CD4-positive, alpha-beta T cell treated with Interleukin-1 beta for 1 hour (primary cell): ENCODE results near the gene BRINP2.

Experiments
- DNase-seq, 2 donors: peaks; one replicate each; pipeline ENCODE4 v3.0.0-alpha.2; 2020 to 2022

Gene BRINP2

DNA sequence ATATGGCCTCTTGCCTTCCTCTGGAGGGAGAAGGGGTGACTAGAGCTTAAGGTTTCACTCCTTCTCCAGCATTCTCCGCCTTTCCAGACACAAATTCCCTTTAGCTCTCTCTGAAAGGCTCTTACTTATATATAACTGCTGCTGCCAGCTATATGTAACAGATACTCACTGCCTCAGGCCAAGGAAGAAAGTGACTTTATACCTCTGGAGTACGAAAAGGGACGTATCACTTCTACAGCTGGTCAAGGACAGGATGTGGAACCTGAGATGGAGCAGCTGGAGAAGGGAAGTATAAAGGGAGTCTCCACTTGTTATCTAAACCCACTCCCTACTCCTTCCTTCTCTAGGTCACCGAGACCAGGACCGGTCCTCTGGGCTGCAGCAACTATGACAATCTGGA, 102.4 kb downstream of the BRINP2 start:
- DNase-seq: no peak

DNA sequence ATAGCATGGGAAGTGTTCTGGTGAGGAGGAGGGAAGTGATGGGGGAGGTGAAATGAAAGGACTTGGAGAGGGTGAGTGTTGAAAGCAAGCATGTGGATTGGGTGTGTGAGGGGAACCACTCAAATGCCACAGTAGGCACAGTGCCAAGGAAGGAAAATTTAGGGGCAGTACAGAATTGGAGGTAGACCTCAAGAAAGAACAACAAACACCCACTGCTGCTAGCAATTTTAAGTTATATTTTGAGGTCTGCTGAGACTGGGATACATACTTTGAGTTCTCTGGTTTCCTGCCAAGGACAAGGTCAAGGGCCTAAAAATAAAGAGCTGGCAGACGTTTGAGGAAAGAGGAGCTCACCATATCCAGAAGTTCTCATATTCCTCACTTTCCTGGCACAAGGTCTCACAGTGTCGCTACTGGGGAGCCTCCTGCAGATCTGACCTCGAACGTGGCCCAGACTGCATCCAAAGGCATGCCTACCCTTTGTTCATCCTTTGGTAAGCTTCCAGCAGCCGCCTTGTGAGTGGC, 104.0 kb downstream of the BRINP2 start:
- no peak for DNase-seq

DNA sequence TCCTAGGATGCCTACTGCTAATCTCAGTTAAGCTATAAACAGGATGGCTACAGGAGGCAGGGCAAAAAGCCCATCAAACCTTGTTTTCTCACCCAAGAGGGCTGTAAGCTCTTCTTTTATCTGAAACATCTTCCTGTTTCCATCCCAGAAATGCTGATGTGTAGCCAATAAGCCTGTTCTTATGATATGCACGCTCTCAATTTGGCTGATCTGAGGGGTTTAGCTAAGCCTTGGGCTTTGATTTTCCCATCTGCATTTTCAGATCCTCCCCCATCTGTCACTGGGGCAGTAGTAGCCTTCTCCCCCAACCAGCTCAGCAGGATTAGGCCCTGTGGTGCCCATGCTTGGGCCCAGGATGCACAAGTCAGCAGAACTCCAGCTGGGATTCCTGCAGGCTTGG, 105.0 kb downstream of the BRINP2 start:
- no peak for DNase-seq

DNA sequence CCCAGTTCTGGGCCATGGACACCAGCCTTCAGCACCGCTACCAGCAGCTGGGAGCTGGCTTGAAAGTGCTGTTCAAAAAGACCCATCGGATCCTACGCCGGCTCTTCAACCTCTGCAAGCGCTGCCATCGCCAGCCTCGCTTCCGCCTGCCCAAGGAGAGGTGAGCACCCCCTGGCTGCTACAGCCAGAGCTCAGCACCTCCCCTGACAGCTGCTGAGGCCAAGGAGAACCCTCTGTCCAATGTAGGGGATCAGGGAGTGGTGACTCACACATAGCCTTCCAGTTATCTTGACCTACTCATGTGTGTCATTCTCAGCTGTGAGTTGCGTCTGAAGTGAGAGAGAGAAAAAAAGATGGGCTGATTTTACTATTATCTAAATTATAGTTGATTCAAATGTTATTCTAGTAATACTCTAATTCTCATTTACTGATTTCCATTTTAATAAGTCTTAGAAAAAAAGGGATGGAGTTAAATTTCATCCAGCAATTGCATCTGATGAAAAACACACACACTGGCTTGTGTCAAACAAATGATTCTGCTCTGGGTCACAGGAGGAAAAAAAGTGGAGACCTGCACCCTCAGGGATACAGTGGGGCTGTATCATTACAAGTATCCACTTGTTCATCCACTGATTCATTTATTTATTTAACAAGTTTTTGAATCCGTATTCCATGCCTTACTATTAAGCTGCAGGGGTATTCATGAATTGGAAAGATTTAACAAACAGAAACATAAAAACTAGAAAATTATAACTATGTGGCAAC, 108.0 kb downstream of the BRINP2 start:
- DNase-seq: no peak

DNA sequence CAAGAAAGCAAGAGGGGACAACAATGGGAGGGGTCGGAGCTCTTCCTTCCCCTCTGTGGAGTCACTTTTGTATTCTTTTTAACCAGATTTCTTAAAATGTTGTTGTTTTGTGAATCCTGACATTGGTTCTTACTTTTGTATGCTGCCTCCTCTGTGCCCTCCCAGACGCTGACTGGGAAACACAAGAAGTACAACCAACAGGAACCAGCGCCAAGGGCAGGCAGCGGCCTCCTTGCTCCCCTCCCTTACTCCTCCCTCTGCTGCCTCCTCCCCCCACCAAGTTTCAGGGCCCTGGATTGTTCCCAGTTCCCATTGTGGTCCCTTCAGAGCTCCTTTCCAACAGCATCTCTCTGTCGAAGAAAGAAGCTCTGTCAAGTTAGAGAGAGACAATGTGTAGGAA, 111.1 kb downstream of the BRINP2 start:
- no peak for DNase-seq

DNA sequence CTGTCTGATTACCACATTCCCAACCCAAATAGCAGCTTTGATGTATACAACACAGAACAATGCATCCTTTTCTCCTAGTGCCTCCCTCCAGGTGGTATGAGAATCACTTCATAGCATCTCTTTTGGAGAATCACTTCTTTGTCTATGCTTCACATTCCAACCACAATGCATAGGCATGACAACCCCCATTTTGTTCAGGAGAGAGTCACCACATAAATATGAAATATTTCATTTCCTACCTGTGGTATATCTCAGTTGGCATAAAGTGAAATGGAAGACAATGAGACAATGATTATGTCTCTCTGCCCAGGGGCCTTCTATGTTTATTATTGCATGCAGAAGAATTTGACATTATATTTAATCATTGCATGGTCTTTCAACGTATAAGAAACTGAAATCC, 112.2 kb downstream of the BRINP2 start:
- DNase-seq: no peak

DNA sequence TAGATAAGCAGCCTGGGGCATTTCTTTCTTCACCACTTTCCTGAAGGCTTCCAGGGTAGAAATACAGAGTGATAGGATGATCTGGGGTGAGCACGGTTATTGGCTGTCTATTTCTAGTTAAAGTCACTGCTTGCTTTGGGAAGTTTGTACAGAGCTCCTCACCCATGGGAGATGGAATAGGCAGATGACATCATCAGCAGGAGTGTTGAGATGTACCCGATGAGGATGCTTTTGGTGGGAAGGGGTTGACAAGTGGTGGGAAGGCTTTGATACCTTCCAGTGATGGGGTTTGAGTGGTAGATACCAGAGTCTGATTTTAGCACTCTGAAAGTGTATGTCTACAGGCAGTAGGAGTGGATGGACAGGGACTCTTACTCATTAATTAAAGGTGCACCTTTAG, 112.6 kb downstream of the BRINP2 start:
- DNase-seq: no peak

DNA sequence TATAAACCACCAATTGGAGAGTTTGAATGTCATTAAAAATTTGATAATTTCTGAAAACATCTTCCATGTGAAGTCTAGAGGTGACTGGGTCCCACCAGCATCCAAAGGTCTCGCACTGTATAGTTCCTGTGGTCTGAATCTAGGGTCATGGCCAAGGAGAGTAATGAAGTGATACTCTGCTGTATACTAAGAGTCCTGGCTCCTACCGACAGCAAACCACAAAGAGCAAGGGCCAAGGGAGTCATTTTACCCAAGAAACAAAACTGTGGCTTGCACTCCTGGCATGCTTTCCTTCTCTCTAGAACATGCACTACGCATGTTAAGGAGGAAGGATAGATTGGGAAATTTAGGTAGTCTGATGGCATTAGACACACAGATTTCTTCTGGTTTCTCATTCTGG, 115.6 kb downstream of the BRINP2 start:
- DNase-seq: no peak

DNA sequence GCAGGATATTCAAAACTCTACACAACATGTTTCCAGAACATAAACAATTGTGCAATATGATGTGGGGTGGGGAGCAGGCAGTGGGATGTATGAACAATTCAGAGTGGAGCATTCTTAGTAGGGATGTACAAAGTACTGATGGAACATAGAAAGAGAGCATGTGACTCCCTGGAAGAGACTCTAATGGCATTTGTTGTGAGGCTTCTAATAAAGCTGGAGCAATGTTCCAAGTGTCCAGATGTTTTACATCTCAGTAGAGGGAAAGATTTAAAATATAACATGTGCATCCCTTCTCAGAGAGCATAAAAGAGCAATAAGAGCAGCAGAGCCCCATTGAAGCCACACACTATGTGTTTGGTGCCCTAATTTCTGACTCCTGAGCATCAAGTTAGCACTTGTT, 116.5 kb downstream of the BRINP2 start:
- no peak for DNase-seq

DNA sequence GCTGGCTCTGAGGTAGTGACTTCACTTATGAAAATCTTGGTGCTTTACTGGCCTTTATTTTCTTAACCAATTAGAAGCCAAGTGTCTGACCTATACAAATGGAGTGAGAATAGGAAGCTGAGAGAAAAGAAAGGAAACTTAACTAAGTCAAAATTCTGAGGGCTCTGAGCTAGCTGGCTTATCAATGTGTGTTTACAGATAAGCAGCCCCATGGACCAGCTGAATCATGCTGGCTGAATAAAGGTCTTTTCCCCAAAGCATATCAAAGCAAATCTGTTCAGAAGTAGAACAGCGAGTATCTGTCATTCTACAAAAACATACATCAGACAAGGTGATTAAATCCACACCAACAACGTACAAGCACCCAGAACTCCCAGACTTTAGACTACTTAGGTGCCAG, 117.2 kb downstream of the BRINP2 start:
- no peak for DNase-seq

DNA sequence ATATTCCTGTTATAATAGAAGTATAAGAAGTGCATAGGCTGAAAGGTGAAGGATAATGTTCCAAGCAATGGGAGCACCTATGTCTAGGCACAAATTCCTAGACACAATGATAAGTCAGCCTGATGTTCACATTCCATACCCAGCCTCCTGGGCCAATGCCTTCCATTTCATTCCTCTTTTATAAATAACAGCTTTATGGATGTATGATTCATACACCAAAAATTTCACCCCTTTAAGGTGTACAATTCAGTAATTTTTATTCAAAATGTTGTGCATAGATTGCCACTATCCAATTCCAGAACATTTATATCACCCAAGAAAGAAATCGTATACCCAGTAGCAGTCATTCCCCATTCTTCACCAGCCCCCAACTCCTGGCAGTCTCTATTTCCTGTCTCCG, 118.8 kb downstream of the BRINP2 start:
- DNase-seq: no peak

DNA sequence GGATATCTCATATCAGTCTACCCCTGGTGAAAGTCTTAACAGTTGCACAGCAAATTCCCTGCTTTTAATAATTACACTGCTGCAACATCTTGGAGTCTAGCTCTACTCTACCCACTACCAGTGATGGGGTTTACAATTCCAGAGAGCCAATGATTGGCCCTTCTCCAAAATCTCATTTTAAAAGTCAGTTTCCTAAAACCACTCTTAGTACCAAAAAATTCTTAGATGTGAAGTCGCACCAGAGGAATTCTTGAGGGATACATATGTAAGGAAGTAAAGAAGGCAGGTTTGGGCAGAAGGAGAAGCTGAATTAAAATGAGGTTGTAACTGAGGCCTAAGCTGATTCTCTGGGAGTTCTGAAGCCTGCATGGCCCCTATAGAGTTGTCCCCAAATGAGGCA, 129.7 kb downstream of the BRINP2 start:
- no peak for DNase-seq

DNA sequence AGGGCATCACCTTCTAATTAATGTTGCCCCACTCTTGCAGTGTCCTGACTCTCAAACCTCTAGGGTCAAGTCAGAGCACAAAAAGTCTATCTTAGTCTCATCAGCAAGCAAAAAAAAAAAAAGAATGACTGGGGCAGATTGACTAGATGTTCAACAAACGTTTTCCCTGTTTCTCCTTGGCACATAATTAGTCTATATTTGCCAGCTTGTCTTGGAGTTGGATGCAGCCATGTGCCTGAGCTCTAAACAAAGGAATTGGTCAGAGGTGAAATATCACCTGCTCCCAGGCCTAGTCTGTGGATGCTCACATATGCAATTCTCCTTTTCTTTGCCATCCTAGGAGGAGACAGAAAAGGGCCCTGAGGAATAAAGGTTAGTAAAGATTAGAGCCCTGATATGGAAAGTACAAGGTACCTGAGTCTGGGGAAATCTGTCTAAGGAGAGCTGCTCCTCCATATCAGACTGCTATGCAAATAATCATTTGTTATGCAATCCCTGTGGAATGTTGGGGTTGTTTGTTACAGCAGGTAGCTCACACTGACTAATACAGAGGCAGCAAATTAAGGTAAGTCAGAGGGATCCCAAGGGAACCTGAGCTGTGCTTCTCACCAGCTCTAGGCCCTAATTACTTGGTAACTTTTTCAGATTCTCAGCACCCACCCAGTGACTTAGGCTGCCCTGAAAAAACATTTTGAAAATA, 130.8 kb downstream of the BRINP2 start:
- no peak for DNase-seq

DNA sequence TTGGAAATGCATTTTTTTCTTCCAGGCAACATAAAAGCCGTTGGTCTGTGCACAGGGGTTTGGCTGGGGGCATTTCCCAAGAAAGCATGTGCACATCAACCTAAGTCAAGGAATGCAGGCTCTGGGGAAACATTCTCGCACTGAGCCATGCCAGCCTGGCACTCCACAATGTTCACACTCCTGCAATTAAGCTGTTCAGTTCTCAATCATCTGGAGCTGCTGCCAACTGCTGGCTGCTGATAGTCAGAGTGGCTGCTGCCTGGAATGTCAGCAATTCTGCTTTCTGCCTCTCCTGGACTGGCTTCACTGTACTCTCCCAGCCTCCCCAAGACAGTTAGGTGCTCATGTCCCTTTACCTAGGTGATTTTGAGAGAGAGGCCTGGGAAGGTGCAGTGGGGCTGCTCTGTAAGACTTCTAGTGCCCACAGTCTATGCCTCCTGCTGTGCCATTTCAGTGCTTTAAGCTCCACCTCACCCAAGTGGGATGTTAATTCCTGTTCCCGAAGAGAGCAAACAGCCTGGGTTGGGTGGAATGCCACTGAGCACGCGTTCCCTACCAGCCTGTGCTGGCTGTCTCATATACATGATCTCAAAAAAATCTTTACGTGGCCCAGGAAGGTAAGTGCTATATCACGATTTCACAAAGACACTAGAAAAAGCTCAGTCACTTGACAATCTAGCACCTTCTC, 131.7 kb downstream of the BRINP2 start:
- DNase-seq: no peak

DNA sequence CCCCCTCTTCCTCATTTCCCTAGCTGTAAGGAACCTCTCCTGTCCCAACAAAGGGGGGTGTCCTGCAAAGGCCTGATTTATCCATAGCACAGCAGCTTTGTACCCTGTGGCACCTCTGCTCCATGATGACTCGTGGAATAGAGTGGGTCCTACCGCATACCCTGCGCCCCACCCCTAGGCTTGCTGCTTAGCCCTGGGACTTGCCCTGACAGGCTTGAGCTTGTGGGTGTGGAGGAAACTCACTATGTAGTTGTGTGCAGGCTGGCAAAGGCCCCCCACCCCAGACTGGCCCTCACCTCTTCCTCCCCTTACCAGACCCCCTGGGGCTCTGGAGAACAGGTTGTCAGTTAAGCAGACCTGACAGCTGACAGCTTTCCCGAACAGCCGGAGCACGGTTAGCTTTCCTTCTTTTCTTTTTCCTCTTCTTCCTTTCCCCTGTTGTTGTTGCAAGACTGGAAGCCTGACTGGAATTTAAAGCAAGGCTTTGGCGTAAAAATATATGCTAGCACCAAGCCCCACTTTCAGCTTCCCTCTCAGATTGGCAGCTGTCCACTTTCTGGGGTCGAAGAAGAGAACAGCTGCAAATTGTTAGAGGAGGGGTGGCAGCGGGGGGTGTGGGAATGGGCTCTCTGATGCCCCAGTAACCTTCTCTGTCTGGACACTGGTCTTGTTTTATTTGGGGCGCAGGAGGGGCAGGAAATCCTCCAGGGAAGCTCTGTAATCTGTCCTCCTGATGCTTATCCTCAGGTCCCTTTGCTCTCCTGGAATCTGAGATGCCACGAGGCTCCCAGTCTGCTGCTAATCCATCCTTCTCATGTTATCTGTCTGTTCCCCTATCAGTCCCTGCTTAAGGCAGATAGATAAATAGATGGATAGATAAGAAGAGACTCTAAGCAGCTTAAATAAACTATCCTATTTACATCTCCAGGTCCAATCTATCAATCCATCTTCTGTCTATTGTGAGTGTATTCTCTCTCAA, 134.6 kb downstream of the BRINP2 start:
- no peak for DNase-seq

DNA sequence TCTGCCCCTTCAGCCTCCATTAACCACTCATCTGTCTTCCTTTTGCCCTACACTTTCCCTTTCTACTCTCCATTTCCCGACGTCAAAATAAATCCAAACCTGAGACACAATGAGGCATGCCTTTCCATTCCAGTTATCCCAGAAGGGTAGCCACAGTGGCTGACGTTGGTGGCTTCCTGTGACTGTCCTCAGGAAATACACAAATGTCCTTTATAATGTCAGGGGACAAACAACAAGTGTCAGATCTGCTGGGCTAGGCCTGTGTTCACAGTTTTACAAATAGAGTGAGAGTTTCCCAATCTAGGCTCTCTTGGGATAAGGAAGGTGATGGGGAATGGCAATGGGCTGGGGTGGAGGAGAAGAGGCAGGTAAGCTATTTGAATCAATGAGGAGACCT, 135.3 kb downstream of the BRINP2 start:
- DNase-seq: no peak

DNA sequence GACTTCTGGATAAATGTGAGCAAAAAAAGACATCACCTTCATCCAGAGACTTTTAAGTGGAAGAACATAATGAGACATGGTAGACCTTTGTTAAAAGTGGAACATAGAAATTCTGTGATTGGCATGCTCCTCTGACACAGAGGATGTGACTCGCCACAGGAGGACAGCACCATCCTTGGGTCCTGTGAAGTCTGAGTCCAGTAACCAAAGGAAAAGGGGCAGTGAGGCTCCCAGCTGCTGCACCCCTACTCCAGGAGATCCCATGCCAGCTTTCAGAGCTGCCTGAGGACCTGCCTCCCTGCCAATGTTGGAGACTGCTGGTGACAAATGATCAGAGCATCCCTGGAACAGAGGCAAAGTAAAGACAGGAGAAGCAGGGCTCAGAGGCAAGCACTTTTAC, 136.2 kb downstream of the BRINP2 start:
- no peak for DNase-seq

DNA sequence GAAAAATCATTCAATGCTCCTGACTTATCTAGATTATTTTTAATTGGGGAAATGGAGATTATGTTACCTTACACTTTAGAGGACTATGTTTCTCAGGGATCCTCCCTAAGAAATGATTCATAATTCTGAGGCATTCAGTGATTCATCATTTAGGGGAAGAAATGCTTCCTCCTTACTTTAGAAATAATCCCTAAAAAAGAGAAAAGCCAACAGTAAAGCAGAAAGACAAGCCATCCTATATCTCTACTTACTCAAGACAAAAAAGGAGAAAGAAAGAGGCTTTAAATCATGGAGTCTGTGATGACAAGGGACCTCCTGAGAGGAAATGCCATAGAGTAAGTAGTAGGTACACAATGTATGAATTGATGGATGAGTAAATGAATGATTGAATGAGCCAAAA, 137.0 kb downstream of the BRINP2 start:
- no peak for DNase-seq

DNA sequence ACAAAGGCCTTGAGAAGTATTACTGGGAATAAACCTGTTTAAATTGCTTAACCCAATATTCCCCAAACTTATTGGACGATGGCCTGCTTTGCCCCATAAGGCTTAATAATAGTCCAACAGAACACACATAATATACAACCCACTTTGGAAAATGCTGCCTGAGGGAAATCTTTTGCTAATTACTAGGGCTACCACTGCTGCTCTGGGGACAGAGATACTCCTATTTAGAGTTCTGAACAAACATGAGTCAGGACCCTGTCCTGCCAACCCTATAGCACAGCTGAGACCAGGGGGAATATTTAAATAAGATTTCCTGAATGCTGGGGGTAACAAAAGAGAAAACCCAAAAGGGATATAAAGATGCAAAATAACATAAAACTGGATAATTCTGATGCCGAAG, 139.1 kb downstream of the BRINP2 start:
- DNase-seq: no peak

DNA sequence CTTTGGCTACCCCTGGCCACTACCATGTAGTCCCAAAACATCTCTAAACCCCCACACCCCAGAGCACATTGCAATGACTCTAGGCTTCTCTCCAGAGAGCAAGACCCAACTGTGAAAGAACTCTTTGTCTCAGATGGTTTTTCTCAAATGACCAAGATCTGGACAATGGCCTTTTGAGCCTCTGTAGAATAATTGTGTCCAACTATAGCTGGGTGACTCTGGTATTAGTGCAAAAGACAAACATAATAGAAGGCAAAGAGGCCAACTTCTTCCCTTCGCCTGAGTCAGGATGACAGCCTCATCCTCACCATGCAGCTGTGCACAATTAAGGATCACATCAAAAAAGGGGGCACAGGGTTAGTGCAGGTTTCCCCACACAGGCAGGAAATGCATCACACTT, 139.6 kb downstream of the BRINP2 start:
- DNase-seq: no peak

DNA sequence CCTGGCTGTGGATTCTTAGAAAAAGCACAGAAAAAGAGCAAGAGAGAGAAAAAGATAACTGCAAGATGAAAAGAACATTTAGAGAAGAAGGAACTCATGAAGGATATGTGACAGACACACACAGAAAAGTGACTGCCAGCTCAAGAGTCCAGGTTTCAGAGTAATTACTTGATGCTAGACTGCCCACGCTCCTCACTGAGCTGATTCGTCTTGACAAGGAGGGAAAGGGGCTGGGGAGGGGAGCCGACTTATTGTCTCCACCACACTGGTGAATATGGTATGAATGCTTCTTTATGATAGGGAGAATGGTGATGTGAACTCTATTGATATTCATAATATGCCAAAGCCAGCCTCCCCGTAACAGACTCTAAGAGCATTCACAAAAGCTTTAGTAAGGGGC, 140.4 kb downstream of the BRINP2 start:
- no peak for DNase-seq

DNA sequence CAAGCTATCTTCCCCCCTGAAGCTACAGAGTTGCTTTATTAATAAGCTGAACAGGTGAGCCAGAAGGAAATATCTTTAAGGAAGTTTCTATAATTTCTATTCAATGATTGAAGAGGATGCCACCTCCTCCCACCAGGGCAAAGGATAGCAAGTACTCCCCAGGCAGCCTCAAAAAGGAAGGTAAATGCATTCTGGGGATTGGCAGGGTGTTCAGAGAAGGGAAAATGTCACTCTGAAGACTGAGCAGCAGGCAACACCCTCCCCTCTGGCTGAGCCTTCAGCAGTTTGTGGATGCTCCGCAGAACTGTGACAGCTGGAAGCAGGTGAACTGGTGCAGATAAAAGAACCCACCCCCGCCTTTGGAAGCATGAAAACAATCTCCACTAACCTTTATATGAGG, 140.8 kb downstream of the BRINP2 start:
- no peak for DNase-seq

DNA sequence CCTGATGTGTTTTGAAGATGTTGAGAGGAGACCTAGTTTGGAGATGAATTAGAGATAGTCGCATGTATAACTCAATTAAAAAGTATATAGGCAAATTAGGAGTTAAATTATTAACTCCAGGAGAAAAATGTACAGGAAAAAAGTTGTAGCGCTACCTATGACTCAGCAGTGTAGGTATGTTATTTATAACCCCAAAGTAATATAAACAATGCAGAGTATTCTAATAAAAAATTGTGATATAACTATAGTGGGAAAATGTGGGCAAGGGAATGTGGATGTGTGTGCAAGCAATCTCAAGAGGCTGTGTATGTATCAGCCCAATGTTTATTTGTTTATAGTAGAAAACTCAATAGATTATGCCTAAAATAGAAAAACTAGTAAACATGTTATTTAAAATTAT, 144.5 kb downstream of the BRINP2 start:
- DNase-seq: no peak
